Liver (tissue), 9 donors: ENCODE results near the gene SH3RF3. TPM values are rescaled to one million over a fixed set of nuclear protein-coding genes. Genes with fewer than 3 reads are reported as not detected.

Source experiments
- DNase-seq: peaks from one replicate; pipeline ENCODE4 v3.0.0-alpha.2; 2017; ENCODE audit warnings: low spot score
- H3K27ac ChIP-seq, 2 donors: one replicate each; pipeline ENCODE4 v1.7.0; 2013; ENCODE audit warnings: inconsistent platforms in 2 of 2, low read length in 2 of 2, control low read depth in 1 of 2, low read depth in 1 of 2, mild to moderate bottlenecking in 1 of 2
- H3K27me3 ChIP-seq, 4 donors: one replicate each; pipeline versions ENCODE4 v1.6.1 to v1.7.0; 2013; ENCODE audit warnings: low read length in 3 of 4, inconsistent platforms in 1 of 4, mild to moderate bottlenecking in 1 of 4, moderate library complexity in 1 of 4; ENCODE audit not compliant: control insufficient read depth in 4 of 4, insufficient read depth in 4 of 4
- H3K36me3 ChIP-seq, 4 donors: one replicate each; pipeline versions ENCODE4 v1.6.1 to v1.7.0; 2013; ENCODE audit warnings: low read length in 3 of 4, mild to moderate bottlenecking in 3 of 4, low read depth in 1 of 4, moderate library complexity in 1 of 4; ENCODE audit not compliant: control insufficient read depth in 4 of 4, insufficient read depth in 3 of 4
- H3K4me1 ChIP-seq, 4 donors: one replicate each; pipeline versions ENCODE4 v1.6.1 to v1.7.0; 2013; ENCODE audit warnings: low read length in 3 of 4, mild to moderate bottlenecking in 3 of 4, moderate library complexity in 1 of 4; ENCODE audit not compliant: control insufficient read depth in 4 of 4, insufficient read depth in 4 of 4
- H3K4me3 ChIP-seq, 3 donors: one replicate each; pipeline versions ENCODE4 v1.6.1 to v1.7.0; 2013; ENCODE audit warnings: low read length in 3 of 3, control low read depth in 1 of 3, low read depth in 1 of 3, mild to moderate bottlenecking in 1 of 3
- H3K9ac ChIP-seq, 2 donors: one replicate each; pipeline ENCODE4 v1.7.0; 2013; ENCODE audit warnings: low read length in 2 of 2, mild to moderate bottlenecking in 2 of 2, moderate library complexity in 2 of 2, control low read depth in 1 of 2, low read depth in 1 of 2
- H3K9me3 ChIP-seq, 4 donors: one replicate each; pipeline versions ENCODE4 v1.6.1 to v1.7.0; 2013; ENCODE audit warnings: low read length in 3 of 4; ENCODE audit not compliant: control insufficient read depth in 4 of 4
- ATF3 ChIP-seq: IDR thresholded peaks from 2 replicates; pipeline ENCODE4 v1.6.1; 2016; ENCODE audit warnings: antibody characterized with exemption
- FOXA1 ChIP-seq: IDR thresholded peaks from 2 replicates; pipeline ENCODE4 v1.6.1; 2016; ENCODE audit warnings: antibody characterized with exemption
- FOXA2 ChIP-seq: IDR thresholded peaks from 2 replicates; pipeline ENCODE4 v1.6.1; 2016; ENCODE audit warnings: antibody characterized with exemption
- GABPA ChIP-seq, 2 donors: IDR thresholded peaks in 1 of 2; conservative IDR thresholded peaks in 1 of 2; 2 replicates each; pipeline ENCODE4 v1.6.1; 2016; ENCODE audit warnings: antibody characterized with exemption in 2 of 2, mild to moderate bottlenecking in 1 of 2, moderate library complexity in 1 of 2
- HNF4A ChIP-seq, 2 donors: conservative IDR thresholded peaks; 2 replicates each; pipeline ENCODE4 v1.6.1; 2016; ENCODE audit warnings: antibody characterized with exemption in 2 of 2, mild to moderate bottlenecking in 2 of 2
- HNF4G ChIP-seq: IDR thresholded peaks from 2 replicates; pipeline ENCODE4 v1.6.1; 2016; ENCODE audit warnings: antibody characterized with exemption
- JUND ChIP-seq, 2 donors: IDR thresholded peaks; 2 replicates each; pipeline ENCODE4 v1.6.1; 2016; ENCODE audit warnings: antibody characterized with exemption in 2 of 2
- MAX ChIP-seq: IDR thresholded peaks from 2 replicates; pipeline ENCODE4 v1.6.1; 2016; ENCODE audit warnings: antibody characterized with exemption
- NR2F2 ChIP-seq: IDR thresholded peaks from 2 replicates; pipeline ENCODE4 v1.6.1; 2016; ENCODE audit warnings: antibody characterized with exemption
- RAD21 ChIP-seq, 2 donors: IDR thresholded peaks; 2 replicates each; pipeline ENCODE4 v1.6.1; 2016; ENCODE audit warnings: antibody characterized with exemption in 2 of 2, mild to moderate bottlenecking in 2 of 2
- REST ChIP-seq: IDR thresholded peaks from 2 replicates; pipeline ENCODE4 v1.6.1; 2016; ENCODE audit warnings: antibody characterized with exemption, mild to moderate bottlenecking
- RXRA ChIP-seq, 2 donors: IDR thresholded peaks; 2 replicates each; pipeline ENCODE4 v1.6.1; 2017 to 2018; ENCODE audit warnings: antibody characterized with exemption in 2 of 2, mild to moderate bottlenecking in 1 of 2
- SP1 ChIP-seq: IDR thresholded peaks from 2 replicates; pipeline ENCODE4 v1.6.1; 2018; ENCODE audit warnings: antibody characterized with exemption, mild to moderate bottlenecking
- TAF1 ChIP-seq: conservative IDR thresholded peaks from 2 replicates; pipeline ENCODE4 v1.6.1; 2016; ENCODE audit warnings: antibody characterized with exemption, mild to moderate bottlenecking
- YY1 ChIP-seq: IDR thresholded peaks from 2 replicates; pipeline ENCODE4 v1.6.1; 2016; ENCODE audit warnings: antibody characterized with exemption, mild to moderate bottlenecking
- ZBTB33 ChIP-seq: IDR thresholded peaks from 2 replicates; pipeline ENCODE4 v1.6.1; 2016; ENCODE audit warnings: antibody characterized with exemption
- WGBS: extraction: QIAGEN DNeasy Blood & Tissue Kit; methylation state at CpG from one replicate; pipeline ENCODE4 v1.1.7; 2013; 5-methylcytosine and 5-hydroxymethylcytosine counted together
- polyA plus RNA-seq, 2 donors: library from polyadenylated mRNA; stranded (reverse) in 1 of 2; unstranded in 1 of 2; fragments of 200-250 nt in 1 of 2; fragments of >200 nt in 1 of 2; fragmentation: Nextera tagmentation in 1 of 2; extraction: Ambion mirVana in 1 of 2; gene quantifications; one replicate each; pipeline versions ENCODE4 v1.2.1 to v1.2.3, GENCODE V29; 2013 to 2015
- total RNA-seq, 2 donors: library from RNA; depleted of rRNA; stranded (reverse); fragments of >200 nt; gene quantifications; one replicate each; pipeline ENCODE4 v1.2.3, GENCODE V29; 2014
- donor health status: healthy.
- donor health status: healthy.
- donor health status: healthy.
- donor health status: healthy.
- donor health status: healthy.

SH3RF3 gene
- total and polyA plus RNA-seq, 4 donors = 0.11 to 1.0 (median 0.54) TPM

GRCh38 chr2:109352898-109353689, 224.1 kb downstream of the SH3RF3 start:
- Histone ChIP-seq H3K9ac (no peak overlapping the region), H3K27ac (no peak overlapping the region)
- no peak for DNase-seq

GRCh38 chr2:109353806-109354745, 225.1 kb downstream of the SH3RF3 start:
- H3K4me1 ChIP-seq = peaks cover 0 to 4% (median 0%) of the 10 kb centered on the region in 4 donors
- no peak overlapping the region for H3K9ac ChIP-seq
- TF ChIP-seq NR2F2 = no peak
- TF ChIP-seq MAX = no peak
- no peak for TF ChIP-seq GABPA (IDR thresholded peaks at IDR 0.05 in 1 of 2, conservative IDR thresholded peaks at IDR 0.05 in 1 of 2)
- no peak overlapping the region for H3K4me3 ChIP-seq
- no peaks in the 10 kb centered on the region for H3K36me3 ChIP-seq
- WGBS = 92% methylated on average over 22 of the region's 22 CpGs
- H3K9me3 ChIP-seq = peaks cover 0 to 6% (median 0%) of the 10 kb centered on the region in 4 donors
- H3K27me3 ChIP-seq = no peaks in the 10 kb centered on the region
- H3K27ac ChIP-seq = no peak overlapping the region
- DNase-seq = no peak

More at GRCh38 chr2:109352898-109353689, 224.1 kb downstream of the SH3RF3 start:
- peaks cover 0 to 4% (median 0%) of the 10 kb centered on the region in 4 donors for H3K4me1 ChIP-seq
- no peaks in the 10 kb centered on the region for H3K9me3 ChIP-seq
- TF ChIP-seq HNF4G (no peak), FOXA2 (no peak), SP1 (no peak), YY1 (no peak)
- H3K27me3 ChIP-seq = no peaks in the 10 kb centered on the region
- WGBS = 88% methylated on average over 14 of the region's 14 CpGs
- no peak overlapping the region for H3K4me3 ChIP-seq
- no peaks in the 10 kb centered on the region for H3K36me3 ChIP-seq

- no peak overlapping the region for H3K4me3 ChIP-seq
- H3K36me3 ChIP-seq = no peaks in the 10 kb centered on the region
- H3K9me3 ChIP-seq = peaks cover 0 to 6% (median 1%) of the 10 kb centered on the region in 4 donors
- H3K27ac ChIP-seq = no peak overlapping the region
- DNase-seq = no peak
- H3K9ac ChIP-seq = no peak overlapping the region
- H3K4me1 ChIP-seq = peaks cover 0 to 4% (median 0%) of the 10 kb centered on the region in 4 donors
- H3K27me3 ChIP-seq = no peaks in the 10 kb centered on the region
- 85% methylated on average over 8 of the region's 8 CpGs for WGBS
- TF ChIP-seq ZBTB33 (no peak), MAX (no peak), JUND (IDR thresholded peaks at IDR 0.05) (no peak), FOXA1 (no peak), RAD21 (IDR thresholded peaks at IDR 0.05) (no peak), ATF3 (no peak), GABPA (IDR thresholded peaks at IDR 0.05 in 1 of 2, conservative IDR thresholded peaks at IDR 0.05 in 1 of 2) (no peak), YY1 (no peak), TAF1 (no peak), HNF4A (conservative IDR thresholded peaks at IDR 0.05) (no peak), HNF4G (no peak), RXRA (IDR thresholded peaks at IDR 0.05) (no peak), FOXA2 (no peak), REST (no peak), SP1 (no peak)
Measured at GRCh38 chr2:109355192-109355843, 226.3 kb downstream of the SH3RF3 start.
